K562 (cell line): Measurements from ENCODE around the gene ATP13A1. TPM values are rescaled to one million over a fixed set of nuclear protein-coding genes. Genes with fewer than 3 reads are reported as not detected.

Experiments
- ARHGAP35 ChIP-seq: fragments of 450-650 bp; IDR thresholded peaks from 2 replicates; pipeline ENCODE4 v1.6.1; 2018; ENCODE audit not compliant: partially characterized antibody
- ILK ChIP-seq: fragments of 450-650 bp; IDR thresholded peaks from 2 replicates; pipeline ENCODE4 v1.6.1; 2016; ENCODE audit warnings: missing genetic modification characterization, low read depth, mild to moderate bottlenecking, missing compliant biosample characterization, moderate library complexity, borderline replicate concordance
- NFYB ChIP-seq: IDR thresholded peaks from 2 replicates; pipeline ENCODE4 v1.6.1; 2011; ENCODE audit warnings: mild to moderate bottlenecking, moderate library complexity; ENCODE audit not compliant: insufficient read length; ENCODE audit errors: extremely low read depth
- PTTG1 ChIP-seq: fragments of 450-650 bp; IDR thresholded peaks from 2 replicates; pipeline ENCODE4 v1.6.1; 2016; ENCODE audit warnings: low read depth, mild to moderate bottlenecking, missing genetic modification characterization, missing compliant biosample characterization
- RAD21 ChIP-seq, 2 experiments: fragments of 250-450 bp in 1 of 2; fragments of 450-650 bp in 1 of 2; sonication (Bioruptor Pico) in 1 of 2; formaldehyde crosslinking in 1 of 2; IDR thresholded peaks in 1 of 2; conservative IDR thresholded peaks in 1 of 2; 2 replicates each; pipeline versions ENCODE4 v1.4.0 to v1.8.0; 2020 to 2022; ENCODE audit warnings: mild to moderate bottlenecking in 2 of 2, moderate library complexity in 1 of 2
- RBFOX2 ChIP-seq: fragments of 200-400 bp; formaldehyde crosslinking; IDR thresholded peaks from 2 replicates; pipeline ENCODE4 v1.6.1; 2017; ENCODE audit warnings: low read depth, mild to moderate bottlenecking, low read length, moderate library complexity
- RBM22 ChIP-seq: fragments of 200-400 bp; formaldehyde crosslinking; IDR thresholded peaks from 2 replicates; pipeline ENCODE4 v1.6.1; 2018; ENCODE audit warnings: low read length, low read depth; ENCODE audit not compliant: poor library complexity, severe bottlenecking
- ZNF197 ChIP-seq: fragments of 200-800 bp; sonication (Bioruptor generic); IDR thresholded peaks from 2 replicates; pipeline ENCODE4 v1.6.1; 2016; ENCODE audit warnings: low read depth, missing genetic modification characterization, missing compliant biosample characterization
- ZNF41 ChIP-seq: fragments of 250-450 bp; sonication (Bioruptor Pico); conservative IDR thresholded peaks from 2 replicates; pipeline ENCODE4 v1.4.0; 2020; ENCODE audit warnings: mild to moderate bottlenecking
- polyA plus RNA-seq, 8 experiments: library from polyadenylated mRNA; depleted of rRNA in 4 of 8; stranded (reverse) in 5 of 8; unstranded in 3 of 8; fragments of >200 nt; fragmentation: Nextera tagmentation in 2 of 8; fragmentation: Illumina TruSeq in 1 of 8; extraction: Ambion mirVana in 2 of 8; extraction: Trizol in 1 of 8; gene quantifications; 2 replicates each; pipeline versions ENCODE4 v1.2.1 to v1.2.3, GENCODE V29; 2011 to 2014; ENCODE audit warnings: inconsistent platforms in 1 of 8, missing spikeins in 1 of 8
- total RNA-seq, 7 experiments: library from RNA; depleted of rRNA in 6 of 7; stranded (reverse); fragments of >200 nt in 6 of 7; fragmentation: Illumina TruSeq in 2 of 7; extraction: Trizol in 2 of 7; gene quantifications; 2 replicates each; pipeline versions ENCODE4 v1.2.1 to v1.2.3, GENCODE V29; 2011 to 2021; ENCODE audit warnings: low replicate concordance in 1 of 7
- TF ChIP-seq, protein P1 (sequence below): fragments of 450-650 bp; formaldehyde crosslinking; IDR thresholded peaks from 2 replicates; pipeline ENCODE4 v1.4.0; 2020; ENCODE audit warnings: mild to moderate bottlenecking, moderate library complexity
- TF ChIP-seq, protein P2 (sequence below), 2 experiments: fragments of 450-650 bp; conservative IDR thresholded peaks; 2 replicates each; pipeline ENCODE4 v1.6.1; 2017; ENCODE audit warnings: mild to moderate bottlenecking in 2 of 2, moderate library complexity in 2 of 2
- TF ChIP-seq, protein P3 (sequence below): fragments of 250-450 bp; sonication (Bioruptor Pico); IDR thresholded peaks from 2 replicates; pipeline ENCODE4 v1.4.0; 2020; ENCODE audit warnings: mild to moderate bottlenecking, moderate library complexity
- TF ChIP-seq, protein P4 (sequence below): IDR thresholded peaks from 3 replicates; pipeline ENCODE4 v1.6.1; 2011; ENCODE audit warnings: borderline replicate concordance, mild to moderate bottlenecking, moderate library complexity; ENCODE audit not compliant: insufficient read length; ENCODE audit errors: extremely low read depth
- TF ChIP-seq, protein P5 (sequence below): fragments of 250-450 bp; sonication (Bioruptor Pico); IDR thresholded peaks from 2 replicates; pipeline ENCODE4 v1.9.0; 2021; ENCODE audit warnings: mild to moderate bottlenecking

The ATP13A1 gene
- total and polyA plus RNA-seq, 9 of the 15 experiments (the other 6 are each of a cell fraction or from before 2014, with no cell fraction given), result 0.90 to 83.8 (median 23.1) TPM

DNA sequence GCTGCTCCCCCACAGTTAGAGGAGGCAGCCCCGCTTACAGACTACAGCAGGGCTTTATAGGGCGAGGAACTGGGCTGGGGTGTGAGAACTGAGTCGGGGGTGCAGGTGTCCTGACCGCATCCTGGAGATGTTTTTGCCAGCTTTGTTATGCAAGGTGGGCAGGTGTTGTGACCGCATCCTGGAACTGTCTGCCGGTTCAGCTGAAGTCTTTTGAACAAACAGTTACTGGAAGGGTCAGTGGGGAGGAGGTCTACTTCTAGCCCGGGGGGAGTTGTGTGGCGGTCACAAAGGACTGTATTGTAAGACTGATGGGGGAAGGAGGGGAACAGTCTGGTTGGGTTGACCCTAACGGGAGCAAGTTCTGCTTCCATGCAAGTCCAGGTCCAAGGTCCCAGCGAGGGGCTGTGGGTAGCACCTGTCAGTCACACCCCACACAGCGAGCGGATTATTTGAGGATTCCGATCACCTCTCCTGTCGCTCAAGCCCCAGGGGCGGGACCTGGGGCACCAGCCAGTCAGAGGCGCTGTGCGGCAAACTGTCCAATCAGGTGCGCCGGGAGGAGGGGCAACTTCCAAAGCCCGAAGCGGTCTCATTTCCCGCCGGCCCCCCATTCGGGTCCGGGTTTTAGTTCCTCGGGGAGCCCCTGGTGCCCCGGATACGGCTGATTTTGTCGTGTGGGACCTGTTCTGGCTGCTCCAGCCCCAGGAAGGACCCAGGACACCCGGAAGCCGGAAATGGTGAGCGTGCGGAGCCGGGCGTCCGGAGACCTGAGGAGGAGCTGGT, 4.9 kb upstream of the ATP13A1 start, which contains the start of gene ZNF101 (continued):
- TF ChIP-seq RBFOX2 (peak; percentile 92), ZNF197 (no peak), RBM22 (no peak), NFYB (peak; percentile 100), ARHGAP35 (no peak), RAD21 (CRISPR knock-in tag; conservative IDR thresholded peaks at IDR 0.05 in 1 of 2, IDR thresholded peaks at IDR 0.05 in 1 of 2) (no peak), ILK (tag) (no peak), ZNF41 (no peak), PTTG1 (tag) (no peak)
- TF ChIP-seq, protein P1, sequence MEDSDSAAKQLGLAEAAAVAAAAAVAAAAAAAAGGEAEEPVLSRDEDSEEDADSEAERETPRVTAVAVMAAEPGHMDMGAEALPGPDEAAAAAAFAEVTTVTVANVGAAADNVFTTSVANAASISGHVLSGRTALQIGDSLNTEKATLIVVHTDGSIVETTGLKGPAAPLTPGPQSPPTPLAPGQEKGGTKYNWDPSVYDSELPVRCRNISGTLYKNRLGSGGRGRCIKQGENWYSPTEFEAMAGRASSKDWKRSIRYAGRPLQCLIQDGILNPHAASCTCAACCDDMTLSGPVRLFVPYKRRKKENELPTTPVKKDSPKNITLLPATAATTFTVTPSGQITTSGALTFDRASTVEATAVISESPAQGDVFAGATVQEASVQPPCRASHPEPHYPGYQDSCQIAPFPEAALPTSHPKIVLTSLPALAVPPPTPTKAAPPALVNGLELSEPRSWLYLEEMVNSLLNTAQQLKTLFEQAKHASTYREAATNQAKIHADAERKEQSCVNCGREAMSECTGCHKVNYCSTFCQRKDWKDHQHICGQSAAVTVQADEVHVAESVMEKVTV (CRISPR knock-in tag), result no peak
- TF ChIP-seq, protein P2, sequence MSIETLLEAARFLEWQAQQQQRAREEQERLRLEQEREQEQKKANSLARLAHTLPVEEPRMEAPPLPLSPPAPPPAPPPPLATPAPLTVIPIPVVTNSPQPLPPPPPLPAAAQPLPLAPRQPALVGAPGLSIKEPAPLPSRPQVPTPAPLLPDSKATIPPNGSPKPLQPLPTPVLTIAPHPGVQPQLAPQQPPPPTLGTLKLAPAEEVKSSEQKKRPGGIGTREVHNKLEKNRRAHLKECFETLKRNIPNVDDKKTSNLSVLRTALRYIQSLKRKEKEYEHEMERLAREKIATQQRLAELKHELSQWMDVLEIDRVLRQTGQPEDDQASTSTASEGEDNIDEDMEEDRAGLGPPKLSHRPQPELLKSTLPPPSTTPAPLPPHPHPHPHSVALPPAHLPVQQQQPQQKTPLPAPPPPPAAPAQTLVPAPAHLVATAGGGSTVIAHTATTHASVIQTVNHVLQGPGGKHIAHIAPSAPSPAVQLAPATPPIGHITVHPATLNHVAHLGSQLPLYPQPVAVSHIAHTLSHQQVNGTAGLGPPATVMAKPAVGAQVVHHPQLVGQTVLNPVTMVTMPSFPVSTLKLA (conservative IDR thresholded peaks at IDR 0.05), result peak in 1 of 2 experiments; percentile 25; a peak in 1 of 4 replicates
- TF ChIP-seq, protein P3, sequence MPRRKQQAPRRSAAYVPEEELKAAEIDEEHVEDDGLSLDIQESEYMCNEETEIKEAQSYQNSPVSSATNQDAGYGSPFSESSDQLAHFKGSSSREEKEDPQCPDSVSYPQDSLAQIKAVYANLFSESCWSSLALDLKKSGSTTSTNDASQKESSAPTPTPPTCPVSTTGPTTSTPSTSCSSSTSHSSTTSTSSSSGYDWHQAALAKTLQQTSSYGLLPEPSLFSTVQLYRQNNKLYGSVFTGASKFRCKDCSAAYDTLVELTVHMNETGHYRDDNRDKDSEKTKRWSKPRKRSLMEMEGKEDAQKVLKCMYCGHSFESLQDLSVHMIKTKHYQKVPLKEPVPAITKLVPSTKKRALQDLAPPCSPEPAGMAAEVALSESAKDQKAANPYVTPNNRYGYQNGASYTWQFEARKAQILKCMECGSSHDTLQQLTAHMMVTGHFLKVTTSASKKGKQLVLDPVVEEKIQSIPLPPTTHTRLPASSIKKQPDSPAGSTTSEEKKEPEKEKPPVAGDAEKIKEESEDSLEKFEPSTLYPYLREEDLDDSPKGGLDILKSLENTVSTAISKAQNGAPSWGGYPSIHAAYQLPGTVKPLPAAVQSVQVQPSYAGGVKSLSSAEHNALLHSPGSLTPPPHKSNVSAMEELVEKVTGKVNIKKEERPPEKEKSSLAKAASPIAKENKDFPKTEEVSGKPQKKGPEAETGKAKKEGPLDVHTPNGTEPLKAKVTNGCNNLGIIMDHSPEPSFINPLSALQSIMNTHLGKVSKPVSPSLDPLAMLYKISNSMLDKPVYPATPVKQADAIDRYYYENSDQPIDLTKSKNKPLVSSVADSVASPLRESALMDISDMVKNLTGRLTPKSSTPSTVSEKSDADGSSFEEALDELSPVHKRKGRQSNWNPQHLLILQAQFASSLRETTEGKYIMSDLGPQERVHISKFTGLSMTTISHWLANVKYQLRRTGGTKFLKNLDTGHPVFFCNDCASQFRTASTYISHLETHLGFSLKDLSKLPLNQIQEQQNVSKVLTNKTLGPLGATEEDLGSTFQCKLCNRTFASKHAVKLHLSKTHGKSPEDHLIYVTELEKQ (CRISPR knock-in tag), result no peak
- TF ChIP-seq, protein P4, sequence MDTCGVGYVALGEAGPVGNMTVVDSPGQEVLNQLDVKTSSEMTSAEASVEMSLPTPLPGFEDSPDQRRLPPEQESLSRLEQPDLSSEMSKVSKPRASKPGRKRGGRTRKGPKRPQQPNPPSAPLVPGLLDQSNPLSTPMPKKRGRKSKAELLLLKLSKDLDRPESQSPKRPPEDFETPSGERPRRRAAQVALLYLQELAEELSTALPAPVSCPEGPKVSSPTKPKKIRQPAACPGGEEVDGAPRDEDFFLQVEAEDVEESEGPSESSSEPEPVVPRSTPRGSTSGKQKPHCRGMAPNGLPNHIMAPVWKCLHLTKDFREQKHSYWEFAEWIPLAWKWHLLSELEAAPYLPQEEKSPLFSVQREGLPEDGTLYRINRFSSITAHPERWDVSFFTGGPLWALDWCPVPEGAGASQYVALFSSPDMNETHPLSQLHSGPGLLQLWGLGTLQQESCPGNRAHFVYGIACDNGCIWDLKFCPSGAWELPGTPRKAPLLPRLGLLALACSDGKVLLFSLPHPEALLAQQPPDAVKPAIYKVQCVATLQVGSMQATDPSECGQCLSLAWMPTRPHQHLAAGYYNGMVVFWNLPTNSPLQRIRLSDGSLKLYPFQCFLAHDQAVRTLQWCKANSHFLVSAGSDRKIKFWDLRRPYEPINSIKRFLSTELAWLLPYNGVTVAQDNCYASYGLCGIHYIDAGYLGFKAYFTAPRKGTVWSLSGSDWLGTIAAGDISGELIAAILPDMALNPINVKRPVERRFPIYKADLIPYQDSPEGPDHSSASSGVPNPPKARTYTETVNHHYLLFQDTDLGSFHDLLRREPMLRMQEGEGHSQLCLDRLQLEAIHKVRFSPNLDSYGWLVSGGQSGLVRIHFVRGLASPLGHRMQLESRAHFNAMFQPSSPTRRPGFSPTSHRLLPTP, result no peak
- TF ChIP-seq, protein P5, sequence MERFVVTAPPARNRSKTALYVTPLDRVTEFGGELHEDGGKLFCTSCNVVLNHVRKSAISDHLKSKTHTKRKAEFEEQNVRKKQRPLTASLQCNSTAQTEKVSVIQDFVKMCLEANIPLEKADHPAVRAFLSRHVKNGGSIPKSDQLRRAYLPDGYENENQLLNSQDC (CRISPR knock-in tag), result no peak
